ENCODE results near the gene CFAP99. TPM values are rescaled to one million over a fixed set of nuclear protein-coding genes. Genes with fewer than 3 reads are reported as not detected.

Gene CFAP99
- total RNA-seq, 1 experiment from 2014 or later = 0.16 TPM

- Mint-ChIP-seq H3K4me1 (ENCODE audit: insufficient read depth, unreplicated experiment) (peaks cover 6% of the 10 kb centered on the region), H3K9me3 (ENCODE audit: unreplicated experiment) (no peaks in the 10 kb centered on the region), H3K36me3 (ENCODE audit: insufficient read depth, unreplicated experiment) (no peaks in the 10 kb centered on the region), H3K27ac (ENCODE audit: low read depth, unreplicated experiment) (no peak overlapping the region), H3K4me3 (ENCODE audit: unreplicated experiment) (no peak overlapping the region), H3K27me3 (ENCODE audit: insufficient read depth, unreplicated experiment) (no peaks in the 10 kb centered on the region)
- TF ChIP-seq CTCF (IDR thresholded peaks at IDR 0.05; ENCODE audit: unreplicated experiment) = no peak
- POLR2A ChIA-PET = interaction anchor here (0.8 kb wide), 1 partner anchor 9 kb away, joined by 4 read pairs; no protein-coding TSS in a partner anchor
- intact Hi-C loops (cut with micrococcal nuclease) = no loop called here
- CTCF ChIA-PET = interaction anchor here (0.7 to 1.2 kb wide), 2 partner anchors 25 to 831 kb away, joined by 3 read pairs; no protein-coding TSS in a partner anchor
- BruUV-seq (replicated peaks) = no TSS peak
- no peak for DNase-seq (ENCODE audit: unreplicated experiment)
Observed at GRCh38 chr4:2458546-2459491, 40.1 kb downstream of the CFAP99 start.

- Mint-ChIP-seq H3K27ac (ENCODE audit: low read depth, unreplicated experiment) (no peak overlapping the region), H3K4me3 (ENCODE audit: unreplicated experiment) (no peak overlapping the region), H3K36me3 (ENCODE audit: insufficient read depth, unreplicated experiment) (no peaks in the 10 kb centered on the region), H3K27me3 (ENCODE audit: insufficient read depth, unreplicated experiment) (no peaks in the 10 kb centered on the region), H3K4me1 (ENCODE audit: insufficient read depth, unreplicated experiment) (peaks cover 6% of the 10 kb centered on the region), H3K9me3 (ENCODE audit: unreplicated experiment) (no peaks in the 10 kb centered on the region)
- CTCF ChIA-PET = interaction anchor here (0.6 to 1.2 kb wide), 4 partner anchors 26 to 830 kb away, joined by 3 to 5 read pairs (median 3); no protein-coding TSS in a partner anchor
- intact Hi-C loops (cut with micrococcal nuclease) = loop anchor here (5.0 kb wide), 2 partner anchors 177 to 217 kb away; partner anchors contain the start of genes HAUS3 and POLN
- no peak for DNase-seq (ENCODE audit: unreplicated experiment)
- no TSS peak for BruUV-seq (replicated peaks)
- POLR2A ChIA-PET = no interaction called here
- no peak for TF ChIP-seq CTCF (IDR thresholded peaks at IDR 0.05; ENCODE audit: unreplicated experiment)
Observed at GRCh38 chr4:2459589-2460349, 41.0 kb downstream of the CFAP99 start.

GRCh38 chr4:2461246-2461960 lies 42.6 kb downstream of the CFAP99 start:
- CTCF ChIA-PET = no interaction called here
- Mint-ChIP-seq H3K9me3 (ENCODE audit: unreplicated experiment) (no peaks in the 10 kb centered on the region), H3K27ac (ENCODE audit: low read depth, unreplicated experiment) (no peak overlapping the region), H3K27me3 (ENCODE audit: insufficient read depth, unreplicated experiment) (no peaks in the 10 kb centered on the region), H3K4me3 (ENCODE audit: unreplicated experiment) (peak overlapping the region; percentile 70), H3K36me3 (ENCODE audit: insufficient read depth, unreplicated experiment) (no peaks in the 10 kb centered on the region), H3K4me1 (ENCODE audit: insufficient read depth, unreplicated experiment) (peaks cover 6% of the 10 kb centered on the region)
- intact Hi-C loops (cut with micrococcal nuclease) = loop anchor here (5.0 kb wide), 2 partner anchors 179 to 219 kb away; partner anchors contain the start of genes HAUS3 and POLN
- no peak for DNase-seq (ENCODE audit: unreplicated experiment)
- BruUV-seq (replicated peaks) = no TSS peak
- no peak for TF ChIP-seq CTCF (IDR thresholded peaks at IDR 0.05; ENCODE audit: unreplicated experiment)
- POLR2A ChIA-PET = no interaction called here

Data from MCF 10A (cell line).